KG1 (cell line): ENCODE measurements around the gene CTXN3.
"Not testable (repeated sequence)": the region's sequence is repeated elsewhere in the genome, so short reads cannot be mapped to it uniquely, and the experiment has no call there.

ENCODE experiments used
- DNase-seq: peaks from one replicate; lab custom pipeline; 2025; lab: John Stamatoyannopoulos, UW

CTXN3 gene

DNA sequence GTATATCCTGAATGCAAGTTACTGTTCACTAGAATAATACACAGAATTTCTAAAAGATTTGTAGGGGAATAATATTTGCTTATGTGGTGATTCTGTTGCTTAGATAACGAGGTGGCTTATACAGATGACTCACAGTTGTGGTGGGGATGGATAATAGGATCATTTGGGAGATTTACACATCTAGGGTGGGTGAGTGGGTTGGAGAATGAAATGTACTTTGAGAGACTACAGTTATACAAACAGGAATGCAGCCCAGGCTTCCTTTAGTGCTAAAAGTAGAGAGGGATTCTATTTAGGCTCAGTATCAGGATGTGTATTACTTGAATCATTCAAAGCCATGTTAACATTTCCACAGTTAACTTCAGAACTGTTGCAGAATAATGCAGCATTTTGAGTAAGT, 1.8 kb downstream of the CTXN3 start:
- DNase-seq: no peak

DNA sequence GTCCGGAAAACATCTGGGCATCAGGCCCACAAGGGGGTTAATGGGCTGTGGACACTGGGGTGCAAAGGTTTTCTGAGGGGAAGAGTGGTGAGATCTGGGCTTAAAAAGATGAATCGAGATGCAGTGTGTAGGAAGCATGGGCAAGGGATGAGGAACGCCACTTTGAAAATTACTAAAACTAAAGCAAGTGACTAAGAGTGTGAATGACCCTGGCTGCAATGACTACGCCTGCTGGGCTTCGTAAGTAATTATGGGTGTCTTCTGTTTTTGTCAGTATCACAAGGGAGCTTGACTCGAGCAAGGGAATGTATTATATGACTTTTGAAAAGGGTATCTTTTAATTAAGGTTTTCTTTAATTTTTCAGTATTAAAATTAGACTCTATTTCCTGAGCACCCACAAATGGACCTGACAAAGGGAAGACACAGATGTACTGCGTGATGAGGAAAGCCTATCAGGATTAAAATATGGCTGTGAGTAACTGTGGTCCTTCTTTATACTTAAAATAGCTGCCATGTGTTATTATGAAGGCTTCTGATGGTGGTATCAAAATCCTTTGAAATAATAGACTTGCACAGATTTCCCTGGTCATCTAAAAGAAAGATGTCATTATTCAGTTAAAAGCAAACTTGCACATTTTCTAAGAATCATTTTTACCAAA, 4.2 kb downstream of the CTXN3 start:
- no peak for DNase-seq

DNA sequence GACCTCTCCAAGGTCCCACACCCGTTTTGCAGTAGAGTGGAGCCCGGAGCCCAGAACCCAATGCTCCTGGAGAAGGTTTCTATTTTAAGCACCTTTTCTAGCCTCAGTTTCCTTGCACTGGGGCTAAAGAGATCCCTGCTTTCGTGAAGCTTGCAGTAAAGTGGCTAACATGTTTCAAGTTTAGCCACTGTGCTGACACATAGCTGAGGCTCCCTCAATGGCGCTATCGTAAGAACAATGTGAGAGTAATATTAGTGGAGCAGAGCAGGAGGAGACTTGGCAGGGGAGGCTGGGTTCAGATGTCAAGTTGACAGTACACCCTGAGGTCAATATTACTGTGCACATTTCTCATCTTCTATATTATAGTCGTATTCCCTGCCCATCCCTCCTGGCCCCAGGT, 7.9 kb downstream of the CTXN3 start:
- DNase-seq: no peak

DNA sequence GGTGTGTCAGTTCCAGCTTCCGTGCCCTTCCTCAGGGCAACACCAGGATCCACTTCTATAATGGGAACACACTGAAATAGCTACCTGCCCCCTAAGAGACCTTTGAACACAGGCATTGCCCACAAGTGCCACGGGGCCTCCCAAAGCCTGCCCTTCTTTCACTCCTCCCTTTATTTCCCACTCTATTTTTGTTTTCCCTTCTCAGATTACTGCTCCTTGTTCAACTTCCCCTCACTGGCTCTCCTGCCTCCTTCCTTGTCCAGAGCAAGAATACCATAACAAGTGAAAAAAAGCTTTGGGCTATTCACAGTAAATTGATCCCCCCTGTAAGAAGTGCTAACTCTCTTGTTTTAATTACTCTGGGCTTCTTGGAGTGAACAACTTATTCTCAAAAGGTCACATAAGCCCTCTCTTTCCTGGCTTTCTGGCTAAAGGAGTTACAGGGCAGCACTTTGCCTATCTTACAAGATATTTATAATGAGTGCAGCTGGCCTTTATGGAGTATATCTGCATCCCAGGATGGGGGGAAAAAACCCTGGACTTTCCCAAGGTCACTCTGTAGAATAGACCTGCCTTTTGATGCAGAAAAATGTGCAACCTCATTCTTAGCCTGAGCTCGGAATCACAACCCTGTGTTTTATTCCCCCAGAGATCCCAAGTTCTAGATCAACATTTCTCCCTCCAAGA, 11.3 kb downstream of the CTXN3 start:
- DNase-seq: no peak

DNA sequence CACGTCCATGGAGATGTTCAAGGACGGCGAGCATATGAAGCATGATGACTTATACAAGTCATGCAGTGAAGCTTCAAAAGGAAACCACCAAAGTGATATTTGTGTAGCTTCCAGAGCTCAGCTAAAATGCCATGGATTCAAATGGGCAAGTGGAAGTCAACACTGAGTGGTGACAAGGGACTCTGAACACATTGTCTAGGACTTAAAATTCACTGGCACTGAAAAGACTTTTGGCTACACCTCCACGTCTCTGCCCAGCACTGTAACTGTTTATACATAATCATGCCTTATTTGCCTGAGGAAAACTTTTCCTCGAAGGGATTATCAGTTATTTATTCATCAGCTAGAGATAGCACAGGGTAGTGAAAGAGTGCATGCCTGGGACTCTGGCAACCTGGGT, 15.2 kb downstream of the CTXN3 start:
- DNase-seq: no peak

DNA sequence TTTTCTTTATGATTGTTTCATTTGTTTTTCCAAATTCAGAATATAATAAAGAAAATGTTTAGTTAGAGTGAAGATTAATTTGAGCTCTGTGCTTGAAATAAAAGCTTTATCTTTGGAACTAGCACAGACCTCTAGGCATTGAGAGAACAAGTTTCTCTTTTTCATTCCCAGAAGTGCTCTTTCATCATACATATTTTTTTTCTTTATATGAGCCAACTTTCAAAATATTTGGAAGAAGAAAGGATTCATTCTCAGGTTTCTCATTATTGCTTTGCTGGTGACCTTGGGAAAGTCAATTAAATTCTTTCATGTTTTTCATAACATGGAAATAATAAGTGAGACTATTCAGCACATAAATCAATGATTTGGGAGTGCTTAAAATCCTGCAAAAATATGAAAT, 16.8 kb downstream of the CTXN3 start:
- no peak for DNase-seq

DNA sequence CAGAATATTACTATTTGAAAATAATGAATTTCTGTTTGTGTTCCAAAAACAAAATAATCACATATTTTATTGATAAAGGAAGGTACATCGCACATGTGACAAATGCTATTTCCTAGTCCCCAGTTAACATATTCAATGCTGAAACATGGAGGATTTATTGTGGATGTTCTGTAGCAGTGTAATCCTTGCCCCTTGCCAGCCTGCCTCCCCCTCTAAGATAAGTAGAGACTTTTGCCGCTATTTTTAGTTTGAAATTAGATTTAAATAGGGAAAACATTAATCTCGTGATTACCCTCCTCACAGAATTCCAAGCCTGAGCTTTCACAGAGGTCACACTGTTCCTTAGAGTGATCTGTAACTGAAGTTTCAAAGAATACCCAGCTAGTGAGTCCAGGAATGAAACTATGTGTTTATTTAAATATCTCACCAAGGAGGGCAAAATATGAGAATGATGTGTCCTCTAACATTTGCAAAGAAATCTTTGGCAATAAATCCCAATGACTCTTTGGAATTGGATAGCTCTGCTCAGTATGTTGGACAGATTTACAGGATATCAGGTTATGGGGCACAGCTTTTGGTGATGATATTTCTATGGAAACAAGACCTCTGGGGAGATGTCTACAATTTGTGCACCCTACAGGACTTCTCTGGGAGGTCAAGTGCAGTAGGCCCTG, 17.3 kb downstream of the CTXN3 start:
- no peak for DNase-seq

DNA sequence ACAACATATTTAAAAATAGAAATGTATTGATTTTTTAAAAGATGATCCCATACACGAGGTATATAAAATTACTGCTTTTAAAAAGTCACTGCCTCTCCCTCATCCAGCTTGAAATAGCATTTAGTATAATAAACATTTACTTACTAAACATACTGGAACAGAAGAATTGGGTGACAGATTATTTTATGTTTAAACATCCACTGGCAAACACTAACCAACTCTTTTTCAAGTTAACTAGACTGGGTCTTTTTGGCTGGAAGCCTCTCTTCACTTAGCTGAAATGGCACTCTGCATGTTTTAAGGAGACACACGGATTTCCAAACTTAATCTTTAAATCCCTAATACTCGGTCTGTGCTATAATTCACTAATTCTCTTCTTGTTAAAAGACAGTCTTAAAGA, 19.0 kb downstream of the CTXN3 start:
- DNase-seq: no peak

DNA sequence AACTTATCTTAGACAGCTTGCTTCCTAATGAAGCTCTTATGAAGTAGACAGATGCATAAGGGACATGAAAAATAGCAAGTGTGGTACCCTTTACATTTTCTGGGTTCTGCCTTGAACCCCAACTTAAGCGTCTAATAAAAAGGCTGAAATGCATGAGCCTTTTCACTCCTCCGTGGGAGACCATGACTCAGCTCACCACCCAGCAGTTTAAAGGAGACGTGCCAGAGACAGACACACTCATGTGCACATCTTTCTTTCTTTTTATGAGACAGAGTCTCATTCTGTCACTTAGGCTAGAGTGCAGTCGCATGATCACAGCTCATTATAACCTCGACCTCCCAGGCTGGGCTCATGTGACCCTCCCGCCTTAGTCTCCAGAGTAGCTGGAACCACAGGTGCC, 22.3 kb downstream of the CTXN3 start:
- no peak for DNase-seq

DNA sequence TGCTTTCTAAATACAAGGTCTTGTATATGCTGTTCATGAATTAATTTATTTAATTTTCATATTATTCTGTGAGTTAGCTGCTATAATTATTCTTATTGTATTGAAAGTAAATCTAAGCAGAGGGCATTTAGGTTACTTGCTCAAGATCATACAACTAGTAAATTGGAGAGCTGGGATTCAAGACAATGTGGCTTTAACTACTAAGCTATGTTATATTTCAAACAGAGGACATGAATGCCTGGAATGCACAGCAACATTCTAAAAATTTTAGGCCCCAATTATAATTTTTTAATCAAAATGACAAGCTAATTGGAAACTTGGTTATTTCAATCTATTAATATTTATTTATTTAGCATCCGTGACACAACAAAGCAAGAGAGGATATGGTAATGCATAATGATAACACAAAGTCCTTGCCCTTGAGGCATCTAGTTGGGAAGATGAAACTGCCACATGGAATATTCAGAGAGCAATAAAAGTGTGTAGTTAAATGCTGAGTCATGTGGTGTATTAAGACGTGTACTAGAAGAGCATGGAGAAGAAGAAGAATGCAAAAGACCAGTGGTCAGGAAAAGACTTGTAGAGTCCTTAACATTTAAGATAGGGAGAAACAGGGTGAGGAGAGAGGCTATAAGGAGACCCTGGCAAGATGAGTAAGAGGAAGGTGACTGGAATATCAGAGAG, 24.4 kb downstream of the CTXN3 start:
- no peak for DNase-seq

DNA sequence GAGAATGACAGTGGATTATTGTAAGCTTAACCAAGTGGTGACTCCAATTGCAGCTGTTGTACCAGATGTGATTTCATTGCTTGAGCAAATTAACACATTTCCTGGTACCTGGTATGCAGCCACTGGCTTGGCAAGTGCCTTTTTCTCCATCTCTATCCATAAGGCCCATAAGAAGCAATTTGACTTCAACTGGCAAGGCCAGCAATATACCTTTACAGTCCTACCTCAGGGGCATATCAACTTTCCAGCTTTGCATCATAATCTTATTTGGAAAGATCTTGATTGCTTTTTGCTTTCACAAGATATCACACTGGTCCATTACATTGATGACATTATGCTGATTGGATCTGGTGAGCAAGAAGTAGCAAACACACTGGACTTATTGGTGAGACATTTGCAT, 28.1 kb downstream of the CTXN3 start:
- DNase-seq: not testable (repeated sequence)

DNA sequence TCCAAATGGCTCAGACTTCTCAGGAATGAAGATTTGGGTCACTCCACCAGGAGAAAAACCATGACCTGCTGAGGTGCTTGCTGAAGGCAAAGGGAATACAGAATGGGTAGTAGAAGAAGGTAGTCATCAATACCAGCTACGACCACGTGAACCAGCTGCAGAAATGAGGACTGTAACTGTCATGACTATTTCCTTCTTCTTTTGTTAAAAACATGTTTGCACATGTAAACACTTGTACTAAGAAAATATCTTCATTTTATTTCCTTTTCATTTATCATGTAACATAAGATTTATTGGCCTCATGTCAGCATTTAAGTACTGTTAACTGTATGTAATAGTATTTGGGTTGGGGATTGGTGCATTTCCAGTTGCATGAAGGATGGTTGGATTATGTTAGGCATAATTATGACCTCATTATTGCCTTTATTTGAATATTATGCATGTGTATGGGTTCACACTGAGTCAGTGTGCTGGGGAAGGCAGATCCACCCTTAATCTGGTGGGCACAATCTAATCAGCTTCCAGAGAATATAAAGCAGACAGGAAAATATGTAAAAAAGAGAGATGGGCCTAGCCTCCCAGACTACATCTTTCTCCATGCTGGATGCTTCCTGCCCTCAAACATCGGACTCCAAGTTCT, 30.9 kb downstream of the CTXN3 start:
- not testable (repeated sequence) for DNase-seq

DNA sequence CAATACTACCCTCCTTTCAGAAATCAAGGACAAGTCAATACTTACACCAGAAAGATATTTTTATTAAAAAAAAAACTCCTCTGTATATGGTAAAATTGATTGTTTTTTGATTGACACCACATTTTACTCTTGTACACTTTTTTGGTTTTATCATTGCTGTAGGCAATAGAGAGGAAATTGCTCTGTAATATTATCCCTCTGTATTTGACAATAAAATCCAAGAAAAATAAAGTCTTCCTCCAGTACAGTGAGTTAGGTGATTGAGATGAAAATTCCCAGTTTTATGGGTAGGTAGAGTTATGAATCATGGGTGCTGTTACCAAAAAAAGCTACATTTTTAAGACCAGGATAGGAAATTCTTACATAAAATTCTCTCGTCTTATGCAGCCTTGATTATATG, 31.7 kb downstream of the CTXN3 start:
- DNase-seq: no peak

DNA sequence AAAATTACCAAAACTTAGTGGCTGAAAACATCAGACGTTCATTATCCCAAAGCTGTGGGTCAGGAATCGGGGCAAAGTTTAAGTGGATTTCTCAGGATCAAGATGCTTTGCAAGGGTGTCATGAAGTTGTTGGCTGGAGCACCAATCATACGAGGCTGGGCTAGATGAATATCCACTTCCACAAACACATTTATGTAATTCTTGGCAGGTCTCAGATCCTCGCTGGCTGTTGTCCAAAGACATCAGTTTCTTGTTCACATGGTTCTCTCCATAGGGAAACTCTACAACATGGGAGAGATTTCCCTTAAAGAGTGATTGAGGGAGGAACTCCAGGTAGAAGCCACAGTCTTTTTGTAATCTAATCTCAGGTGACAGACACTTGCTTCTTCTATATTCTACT, 34.1 kb downstream of the CTXN3 start:
- no peak for DNase-seq

DNA sequence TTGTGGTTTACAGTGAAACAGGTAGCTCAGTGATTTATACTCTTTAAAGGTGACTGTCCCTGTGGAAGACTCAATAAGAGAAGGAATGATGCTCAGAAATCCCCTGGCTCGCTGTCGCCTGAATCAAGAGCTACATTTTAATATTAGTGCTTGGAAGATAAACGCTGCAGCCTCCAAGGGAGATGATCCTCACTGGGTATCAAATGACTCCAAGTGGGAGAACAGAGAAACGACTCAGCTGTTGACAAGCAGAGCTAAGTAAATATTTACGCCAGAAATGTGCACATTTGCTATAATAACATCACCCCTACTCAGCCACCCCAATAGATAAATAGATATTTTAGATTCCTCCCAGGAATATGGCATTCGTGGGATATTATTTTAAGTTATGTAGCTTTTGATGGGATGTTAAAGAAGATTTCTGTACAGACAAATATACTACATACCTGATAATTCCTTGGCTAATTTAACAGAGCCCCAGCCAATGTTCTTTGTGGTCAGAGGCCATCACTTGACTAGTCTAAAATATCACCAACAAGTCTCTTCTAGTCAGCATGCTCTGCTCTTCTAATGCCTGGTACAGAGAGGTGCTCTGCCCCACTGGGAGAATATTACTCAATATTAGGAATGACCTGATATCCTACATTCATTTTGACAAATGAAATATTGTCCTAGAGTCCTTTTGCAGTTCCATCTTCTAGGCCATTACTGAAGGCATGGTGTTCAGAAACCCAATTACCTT, 36.0 kb downstream of the CTXN3 start:
- no peak for DNase-seq

DNA sequence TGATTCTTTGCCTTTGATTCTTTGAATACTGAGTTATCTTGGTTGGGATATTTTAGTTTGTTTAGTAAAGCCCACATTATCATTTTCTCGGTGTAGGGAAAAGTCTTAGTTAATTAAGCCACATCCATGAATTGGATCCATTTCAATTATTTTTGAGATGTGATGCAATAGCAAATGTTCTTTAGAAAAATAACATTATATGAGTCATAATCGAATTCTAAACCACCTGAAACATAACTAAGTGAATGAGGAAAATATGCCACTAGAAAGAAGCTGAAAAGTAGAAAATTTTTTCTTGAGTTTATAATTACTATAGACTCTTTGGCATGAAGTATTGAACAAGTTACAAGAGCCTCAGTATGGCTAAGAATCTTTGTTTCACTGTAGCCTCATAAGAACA, 36.8 kb downstream of the CTXN3 start:
- DNase-seq: no peak

DNA sequence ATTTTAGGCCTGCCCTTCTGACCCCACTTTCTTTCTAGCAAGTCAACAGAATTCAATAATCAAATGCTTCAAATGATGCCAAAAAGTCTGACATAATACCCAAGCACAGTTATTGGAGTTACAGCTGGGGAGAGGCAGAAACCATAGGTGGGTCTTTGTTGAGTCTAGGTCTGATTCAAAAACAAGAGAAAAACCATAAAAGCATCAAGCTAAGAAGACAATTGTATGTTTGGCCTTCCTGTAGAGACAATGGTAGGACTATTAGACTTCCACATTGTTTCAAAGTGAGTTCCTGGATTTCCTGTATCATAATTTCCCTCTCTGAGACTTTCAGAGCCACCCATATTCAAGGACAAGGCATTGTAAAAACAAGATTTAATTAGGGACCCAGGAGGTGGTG, 37.5 kb downstream of the CTXN3 start:
- DNase-seq: no peak

DNA sequence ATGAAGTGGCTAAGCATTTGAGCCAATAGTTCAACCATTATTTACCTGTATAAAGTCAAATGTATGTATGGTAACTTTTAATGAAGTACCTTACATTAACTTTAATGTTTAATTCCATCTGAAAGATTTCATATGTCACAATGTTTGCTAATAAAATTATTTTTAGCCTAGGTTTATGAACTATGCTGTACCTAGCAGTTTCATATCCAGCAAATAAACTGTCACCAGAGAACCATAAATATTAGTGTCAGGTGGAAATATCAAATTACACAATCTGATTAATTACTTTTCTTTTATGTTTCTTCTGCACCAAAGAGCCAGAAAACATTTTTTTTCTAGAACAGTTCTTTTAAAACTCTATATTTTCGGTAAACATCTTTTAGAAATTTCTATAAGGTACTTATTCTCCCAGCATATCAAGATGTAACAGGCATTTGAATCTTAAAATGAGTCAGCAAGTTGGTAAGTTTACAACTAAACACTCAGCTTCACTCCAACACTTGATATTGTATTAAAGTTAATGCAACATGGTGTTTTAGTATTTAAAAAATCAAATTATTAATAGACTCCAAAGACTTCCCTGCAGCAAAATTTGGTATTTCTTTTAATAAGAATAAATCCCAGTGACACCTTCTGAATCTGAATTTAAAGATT, 45.8 kb downstream of the CTXN3 start:
- DNase-seq: no peak

DNA sequence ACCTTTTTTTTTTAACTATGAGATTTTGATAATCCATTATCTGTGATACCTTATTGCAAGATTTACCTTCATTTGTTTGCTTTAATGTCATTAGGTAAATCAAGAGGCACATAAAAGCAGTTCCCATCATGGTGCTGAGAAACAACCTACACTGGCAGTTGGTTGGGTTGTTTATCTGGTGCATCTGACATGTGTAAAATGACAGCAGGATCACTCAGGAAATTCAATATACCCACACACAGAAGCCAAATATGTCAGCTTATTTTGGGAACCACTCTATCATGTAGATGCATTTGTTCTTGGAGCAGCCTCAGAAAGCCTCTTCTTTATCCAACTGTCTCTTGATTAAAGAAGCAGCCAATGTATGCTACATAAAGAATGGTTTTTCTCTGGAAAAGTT, 46.5 kb downstream of the CTXN3 start:
- DNase-seq: no peak

DNA sequence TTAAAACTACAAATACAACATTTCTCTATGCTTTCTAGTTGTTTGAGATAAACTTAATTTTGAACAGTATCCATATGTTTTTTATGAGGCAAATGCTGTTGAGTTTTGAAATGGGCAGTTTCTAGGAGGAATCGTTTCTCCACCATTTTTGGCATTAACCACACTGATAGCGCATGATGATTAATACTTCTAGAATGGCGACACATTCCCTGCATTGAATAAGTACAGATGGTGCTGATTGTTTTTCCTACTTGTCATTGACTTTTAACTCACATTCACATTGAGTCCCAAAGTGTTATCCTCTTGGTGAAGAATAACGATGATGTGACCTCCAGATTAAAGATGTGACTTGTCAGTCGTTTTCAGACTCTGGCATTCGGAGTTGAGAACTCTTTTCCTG, 47.8 kb downstream of the CTXN3 start:
- DNase-seq: no peak

DNA sequence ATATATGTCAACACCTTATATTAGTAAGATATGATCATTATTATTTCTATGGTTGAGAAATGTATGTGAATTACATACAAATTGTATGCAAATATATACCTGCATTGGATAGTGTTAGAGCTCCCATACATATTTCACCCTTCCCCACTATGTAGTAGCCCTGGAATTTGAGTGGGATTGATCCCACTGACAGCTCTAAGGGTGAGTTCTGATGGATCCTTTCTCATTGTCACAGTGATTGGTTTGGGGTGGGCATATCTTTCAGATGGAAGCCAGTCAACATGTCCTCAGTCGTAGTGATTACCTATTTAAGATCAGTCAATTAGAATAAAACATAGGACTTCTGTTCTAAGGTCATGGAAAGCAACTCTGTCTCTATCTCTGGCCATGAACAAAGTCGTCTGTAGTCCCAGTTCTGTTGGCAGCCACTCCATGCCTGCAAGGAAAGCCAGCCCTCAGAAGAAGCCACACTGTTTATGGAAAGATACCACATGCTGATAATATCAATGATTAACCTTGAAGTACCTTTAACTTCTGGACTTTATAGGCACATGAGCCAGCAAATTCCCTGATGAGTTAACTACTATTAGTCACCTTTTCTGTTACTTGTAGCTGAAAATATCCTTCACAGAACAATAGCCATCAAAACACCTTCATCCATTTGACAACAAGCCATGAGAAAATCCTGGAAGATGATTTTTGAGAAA, 49.2 kb downstream of the CTXN3 start:
- no peak for DNase-seq
